Measurements from ENCODE around the gene SOX6.
"Not testable (repeated sequence)": the region's sequence is repeated elsewhere in the genome, so short reads cannot be mapped to it uniquely, and the experiment has no call there.

SOX6 gene

DNA sequence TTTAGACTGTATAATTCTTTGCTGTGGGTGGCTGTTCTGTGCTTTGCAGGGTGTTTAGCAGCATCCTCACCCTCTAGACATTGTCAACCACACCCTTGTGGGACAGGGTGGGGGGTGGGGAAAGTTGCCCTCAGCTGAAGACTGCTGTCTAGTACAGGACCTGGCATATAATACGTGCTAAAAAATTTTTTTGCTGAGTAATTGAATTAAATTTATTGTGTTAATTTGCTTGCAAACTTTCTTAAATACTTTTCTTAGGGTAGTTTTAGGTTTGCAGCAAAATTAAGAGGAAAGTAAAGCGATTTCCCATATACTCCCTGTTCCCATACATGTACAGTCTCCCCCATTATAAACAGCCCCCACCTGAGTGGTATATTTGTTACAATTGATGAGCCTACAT lies 268.5 kb downstream of the SOX6 start:
- no peak for DNase-seq

- no peak for DNase-seq
Observed at GRCh38 chr11:16086229-16086819, 270.0 kb downstream of the SOX6 start.

DNA sequence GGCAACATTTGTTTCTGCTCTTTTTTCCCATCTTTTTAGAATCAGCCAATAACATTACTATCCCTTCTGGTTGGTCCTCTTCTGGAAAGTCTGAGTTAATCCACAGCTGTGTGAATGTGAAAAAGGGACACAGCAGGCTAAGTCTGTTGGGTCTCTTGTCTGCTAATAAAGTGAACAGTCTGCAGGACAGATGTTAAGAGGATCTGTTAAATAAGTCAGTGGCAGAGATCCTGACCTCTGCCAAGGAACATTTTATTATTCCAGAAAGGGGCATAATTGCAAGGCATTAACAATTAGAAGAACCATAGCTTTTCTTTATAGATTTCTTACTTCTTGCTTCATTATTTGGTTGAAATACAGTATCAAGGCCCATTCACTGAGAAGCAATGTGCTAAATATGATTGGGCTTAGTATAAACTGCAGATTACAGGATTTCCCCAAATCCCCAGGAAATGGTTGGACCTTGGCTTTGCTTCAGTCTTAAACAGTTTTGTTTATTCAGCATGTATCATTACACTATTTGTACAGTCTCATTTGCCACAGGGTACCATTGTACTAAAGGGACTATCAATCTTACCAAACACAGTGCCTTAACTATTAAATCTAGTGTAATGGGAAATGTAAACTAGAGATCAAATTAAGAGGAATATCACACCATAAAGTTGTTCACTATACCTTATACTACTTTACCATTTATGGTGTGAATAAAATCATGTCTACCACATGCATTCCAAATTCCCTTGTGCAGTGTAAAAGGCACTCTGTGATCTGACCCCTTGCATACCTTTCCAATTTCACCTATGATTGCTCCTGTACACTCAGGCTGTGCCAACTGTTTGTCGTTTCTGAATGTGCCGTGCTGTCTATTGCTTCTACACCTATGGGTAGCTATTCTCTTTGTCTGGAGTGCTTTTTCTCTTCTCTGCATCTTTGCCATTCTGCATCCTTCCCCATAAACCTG lies 274.0 kb downstream of the SOX6 start:
- DNase-seq, result no peak

GRCh38 chr11:16081382-16082094 lies 274.8 kb downstream of the SOX6 start:
- DNase-seq, result no peak

DNA sequence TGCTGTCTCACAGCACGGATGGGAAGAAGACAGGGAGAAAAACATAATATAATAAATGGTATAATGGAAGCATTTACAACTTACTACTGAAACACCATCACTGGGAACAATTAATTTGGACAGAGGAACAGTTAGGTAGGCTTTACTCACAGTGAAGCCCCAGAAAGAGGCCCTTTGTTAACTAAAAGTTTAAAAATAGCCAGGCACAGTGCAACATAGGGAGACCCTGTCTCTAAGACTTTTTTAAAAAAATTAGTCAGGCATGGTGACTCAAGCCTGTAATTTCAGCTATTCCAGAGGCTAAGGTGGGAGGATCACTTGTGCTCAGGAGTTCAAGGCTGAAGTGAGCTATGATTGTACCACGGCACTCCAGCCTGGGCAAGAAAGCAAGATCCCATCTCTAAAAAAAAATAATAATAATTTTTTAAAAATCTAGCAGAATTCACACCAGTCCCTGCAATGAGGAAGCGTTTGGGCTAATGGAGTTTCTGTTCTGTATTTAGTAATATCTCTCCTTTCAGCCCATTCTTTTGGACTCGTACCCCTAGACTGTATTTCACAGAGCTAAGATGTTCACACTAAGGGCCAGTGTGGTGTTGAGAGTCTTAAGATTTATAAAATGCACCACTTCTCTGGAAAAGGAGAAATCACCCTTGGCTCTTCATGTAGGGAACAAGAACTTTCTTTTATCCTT lies 275.5 kb downstream of the SOX6 start:
- no peak for DNase-seq

DNA sequence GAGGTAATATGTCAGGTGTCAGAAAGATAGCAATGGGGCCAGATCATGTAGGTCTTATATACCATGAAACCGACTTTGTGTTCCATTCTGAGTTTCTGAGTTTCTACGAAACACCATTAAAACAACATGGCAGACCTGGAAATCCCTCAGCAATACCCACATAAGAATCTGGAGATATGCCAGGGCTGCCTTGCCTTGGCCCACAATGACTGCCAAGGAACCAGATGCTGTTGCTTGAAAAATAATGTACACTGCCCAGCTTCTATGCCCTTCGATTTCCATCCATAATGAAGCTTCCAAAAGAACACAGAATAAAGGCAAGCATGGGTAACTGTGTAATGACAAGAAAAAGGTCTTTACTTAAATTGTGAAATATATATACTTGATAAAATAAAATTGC lies 277.4 kb downstream of the SOX6 start:
- no peak for DNase-seq

DNA sequence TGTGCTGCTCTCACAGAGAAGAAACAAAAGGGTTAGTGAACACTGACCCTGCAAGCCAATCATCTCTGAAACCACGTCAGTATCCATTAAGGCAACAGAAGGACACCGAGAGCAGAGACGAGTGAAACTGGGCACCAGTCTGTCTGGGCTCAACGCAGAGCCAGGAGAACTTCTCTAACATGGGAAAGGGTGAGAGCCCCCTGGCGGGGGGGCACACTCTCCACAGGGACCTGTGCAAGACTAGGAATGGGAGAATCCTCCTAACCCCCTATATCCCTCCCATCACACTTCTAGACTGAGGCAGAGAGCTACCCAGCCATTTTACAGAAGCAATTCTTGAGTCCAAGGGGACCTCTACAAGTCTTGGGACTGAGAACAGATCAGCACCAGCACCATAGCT lies 285.8 kb downstream of the SOX6 start:
- no peak for DNase-seq

GRCh38 chr11:16067268-16067667 lies 289.1 kb downstream of the SOX6 start:
- not testable (repeated sequence) for DNase-seq

- no peak for DNase-seq
Observed at GRCh38 chr11:16059332-16059731, 297.0 kb downstream of the SOX6 start.

DNA sequence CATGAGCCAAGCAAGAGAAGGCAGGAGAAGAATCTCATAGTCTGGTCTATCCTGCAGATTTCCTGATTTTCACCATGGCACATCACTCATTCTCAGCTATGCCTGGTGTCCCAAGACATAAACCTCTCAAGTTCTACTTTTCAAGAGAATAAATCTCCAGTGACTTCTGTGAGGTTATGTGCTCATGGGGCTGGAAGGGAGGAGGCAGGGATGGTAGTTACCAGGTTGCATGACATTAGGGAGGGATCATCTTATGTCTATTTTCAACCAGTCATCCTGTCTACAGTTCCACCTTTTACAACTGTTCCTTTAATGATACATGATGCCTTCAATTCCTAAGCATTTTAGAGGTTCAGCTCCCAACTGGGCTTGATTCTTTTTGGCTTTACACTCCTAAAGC lies 297.7 kb downstream of the SOX6 start:
- no peak for DNase-seq

- DNase-seq, result no peak
Observed at GRCh38 chr11:16052750-16053149, 303.6 kb downstream of the SOX6 start.

DNA sequence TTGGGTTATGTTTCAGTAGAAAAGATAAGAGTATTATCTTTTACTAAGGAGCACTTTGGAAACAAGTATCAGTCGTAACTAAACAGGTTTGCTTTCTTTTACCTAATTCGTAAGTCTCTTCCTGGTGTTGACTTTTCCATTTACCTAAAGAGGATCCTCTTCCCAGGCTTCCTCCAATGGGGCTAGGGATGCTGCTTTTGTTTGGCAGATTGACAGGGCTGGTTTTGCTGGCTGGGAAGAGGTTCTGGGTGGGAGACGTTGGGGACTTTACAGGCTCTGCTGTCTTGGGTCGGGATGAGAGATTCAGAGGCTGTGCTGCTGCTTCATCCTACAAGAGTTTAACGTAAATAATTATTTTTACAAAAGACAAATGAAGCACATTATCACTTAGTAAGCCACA lies 306.7 kb downstream of the SOX6 start:
- no peak for DNase-seq

DNA sequence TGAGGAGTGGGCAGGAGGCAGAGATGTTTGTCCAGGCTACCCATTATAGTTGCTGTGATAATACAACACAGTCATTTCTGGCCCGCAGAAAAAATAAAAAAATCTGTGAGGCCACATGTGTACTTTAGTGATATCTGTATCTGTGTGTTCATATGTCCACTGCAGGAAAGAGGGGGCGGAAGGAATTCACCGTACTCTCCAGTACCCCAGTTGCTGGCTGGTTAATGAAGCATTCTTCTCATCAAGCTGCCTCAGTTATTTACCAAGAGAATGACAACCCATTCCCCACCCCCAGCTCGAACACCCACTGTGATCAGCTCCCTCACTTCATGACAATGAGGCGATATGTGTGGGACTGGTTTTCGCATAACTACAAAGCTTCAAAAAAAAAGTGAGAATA lies 309.3 kb downstream of the SOX6 start:
- DNase-seq, result no peak

DNA sequence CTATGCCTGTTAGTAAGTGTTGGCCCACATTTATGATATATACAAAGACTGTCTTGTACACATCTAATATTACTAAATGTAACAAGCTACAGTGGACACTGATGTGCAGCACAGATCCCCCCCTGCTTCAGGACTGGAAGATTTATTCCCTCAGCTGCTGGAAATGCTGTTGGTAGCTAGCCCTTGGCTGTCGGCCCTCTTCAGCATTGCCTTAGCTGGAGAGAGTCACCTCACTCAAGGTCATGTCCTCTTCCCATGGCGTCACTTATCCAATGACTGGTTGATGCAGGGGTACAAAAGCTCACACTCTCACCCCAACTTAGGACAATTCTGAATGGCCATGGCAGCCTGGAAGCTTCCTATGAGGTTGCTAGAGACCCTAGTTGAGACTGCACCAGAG lies 312.7 kb downstream of the SOX6 start:
- no peak for DNase-seq

- DNase-seq, result no peak
Observed at GRCh38 chr11:16041207-16041606, 315.1 kb downstream of the SOX6 start.

- no peak for DNase-seq
Observed at GRCh38 chr11:16040151-16040550, 316.2 kb downstream of the SOX6 start.

GRCh38 chr11:16037179-16037578 lies 319.2 kb downstream of the SOX6 start:
- no peak for DNase-seq

- no peak for DNase-seq
Observed at GRCh38 chr11:16036218-16036617, 320.1 kb downstream of the SOX6 start.

GRCh38 chr11:16034074-16034473 lies 322.3 kb downstream of the SOX6 start:
- no peak for DNase-seq

DNA sequence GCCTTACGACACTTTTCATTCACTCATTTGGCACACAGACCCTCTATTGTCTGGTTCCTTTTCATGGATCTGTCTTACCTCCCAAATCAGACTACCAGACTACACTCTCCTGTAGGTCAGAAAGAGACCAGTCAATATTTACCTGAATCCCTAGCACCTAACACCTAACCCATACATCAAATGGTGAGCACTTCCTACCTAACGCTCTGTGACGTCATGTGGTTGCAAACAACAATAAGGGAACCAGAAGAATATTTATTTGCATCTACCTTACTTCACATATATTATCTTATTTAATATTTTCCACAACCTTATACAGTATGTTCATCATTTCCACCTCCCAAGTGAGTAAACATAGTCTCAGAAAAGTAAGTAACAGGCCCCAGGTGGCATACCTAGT lies 323.4 kb downstream of the SOX6 start:
- no peak for DNase-seq

DNA sequence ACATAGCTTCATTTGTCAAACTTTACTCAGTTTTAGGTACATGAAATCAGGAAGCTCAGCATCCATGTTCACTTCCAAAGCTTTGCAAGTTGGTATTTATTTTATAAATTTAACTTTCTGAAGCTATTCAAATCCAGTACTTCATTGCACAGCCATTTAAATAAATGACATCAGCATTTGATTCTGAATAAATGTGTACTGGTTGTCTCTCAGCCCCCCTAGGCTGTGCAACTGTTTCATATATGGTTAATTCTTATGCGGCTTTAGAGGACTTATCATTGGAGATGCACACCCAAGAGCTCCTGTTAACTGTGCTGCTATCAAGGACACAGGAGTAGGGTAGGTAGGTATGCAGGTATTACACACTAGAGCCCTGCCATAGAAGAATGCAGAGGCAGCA lies 325.1 kb downstream of the SOX6 start:
- no peak for DNase-seq

DNA sequence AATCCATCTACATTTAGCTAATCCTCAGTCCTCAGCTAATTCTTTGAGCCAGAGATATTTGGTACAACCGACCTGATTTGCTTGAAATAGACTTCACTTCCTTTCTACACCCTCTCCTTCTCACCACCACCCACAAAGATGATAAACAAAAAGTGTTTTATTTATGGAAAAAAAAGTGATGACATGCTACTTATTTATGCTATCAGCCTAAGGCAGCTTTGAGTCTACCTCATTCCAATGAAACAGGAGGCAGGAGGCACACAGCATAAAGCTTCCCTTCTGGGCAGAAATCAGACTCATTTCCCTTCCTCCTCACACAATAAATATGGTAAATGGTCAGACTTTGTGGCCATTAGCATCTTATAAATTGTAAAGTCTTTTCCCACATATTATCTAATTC lies 325.7 kb downstream of the SOX6 start:
- DNase-seq, result no peak

DNA sequence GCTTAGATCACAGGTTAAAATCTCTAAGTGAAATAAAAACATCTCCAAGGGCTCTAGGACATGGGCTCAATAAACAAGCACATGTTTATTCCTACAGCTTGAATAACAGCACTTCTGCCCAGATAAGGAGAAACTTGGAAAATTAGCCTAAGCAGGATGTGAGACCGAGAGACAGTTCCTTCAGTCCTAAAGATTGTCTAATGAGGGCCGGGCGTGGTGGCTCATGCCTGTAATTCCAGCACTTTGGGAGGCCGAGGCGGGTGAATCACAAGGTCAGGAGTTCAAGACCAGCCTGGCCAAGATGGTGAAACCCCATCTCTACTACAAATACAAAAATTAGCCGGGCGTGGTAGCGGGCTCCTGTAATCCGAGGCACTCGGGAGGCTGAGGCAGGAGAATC lies 327.2 kb downstream of the SOX6 start:
- not testable (repeated sequence) for DNase-seq
